K562 (cell line): Measurements from ENCODE around the gene ZNRF2. TPM values are rescaled to one million over a fixed set of nuclear protein-coding genes. Genes with fewer than 3 reads are reported as not detected.

Experiments
- ATAC-seq: fragments of 200-7000 bp; cut with Tn5 transposase; 3 replicates; pipeline ENCODE4 v1.9.1; 2020; ENCODE audit warnings: moderate library complexity
- BruUV-seq: library from RNA; stranded (reverse); fragments of 400-500 nt; replicated peaks from 2 replicates; lab custom pipeline; 2021; lab: Mats Ljungman, UMichigan
- CTCF ChIA-PET: fragments of 300-600 bp; formaldehyde crosslinking; extraction: SDS; loops from one replicate; lab custom pipeline; 2021; ENCODE audit warnings: low intra/inter-chr PET ratio; lab: Yijun Ruan, JAX
- POLR2A ChIA-PET: fragments of 300-600, 350-650 bp; sonication (Branson Sonifier 250); formaldehyde crosslinking; extraction: SDS; loops from one replicate; lab custom pipeline; 2021; ENCODE audit warnings: antibody characterized with exemption, inconsistent platforms; lab: Yijun Ruan, JAX
- DNase-seq, 4 experiments: peaks; one replicate each; pipeline versions ENCODE4 v3.0.0 to v3.0.0-alpha.2; 2011 to 2018; ENCODE audit warnings: low spot score in 3 of 4, mixed read lengths in 3 of 4; ENCODE audit errors: extremely low read depth in 1 of 4
- FAIRE-seq: peaks from 2 replicates; lab custom pipeline; 2011; peaks lifted over from hg19 to GRCh38; lab: Jason Lieb, UNC
- H2AFZ ChIP-seq: 2 replicates; pipeline ENCODE4 v1.6.0; 2011; ENCODE audit warnings: low read depth, low read length, control low read depth, inconsistent platforms
- H3K27ac ChIP-seq: fragments of 200-600 bp; 3 replicates; pipeline ENCODE4 v1.8.0; 2011; ENCODE audit warnings: low read depth, mild to moderate bottlenecking, control low read depth, inconsistent platforms, low read length, moderate library complexity, mixed read lengths; ENCODE audit errors: extremely low read depth
- H3K27me3 ChIP-seq, 2 experiments: fragments of 300-600 bp in 1 of 2; 2 replicates in 1 of 2; 3 replicates in 1 of 2; pipeline versions ENCODE4 v1.6.0 to v1.8.0; 2011; ENCODE audit warnings: inconsistent platforms in 2 of 2, low read length in 2 of 2, mild to moderate bottlenecking in 1 of 2, mixed read lengths in 1 of 2, moderate library complexity in 1 of 2; ENCODE audit not compliant: control insufficient read depth in 2 of 2, insufficient read depth in 2 of 2
- H3K36me3 ChIP-seq: fragments of 300-600 bp; 3 replicates; pipeline ENCODE4 v1.8.0; 2011; ENCODE audit warnings: mild to moderate bottlenecking, low read length, inconsistent platforms; ENCODE audit not compliant: control insufficient read depth, insufficient read depth
- H3K4me1 ChIP-seq, 2 experiments: fragments of 200-600 bp in 1 of 2; replicated peaks in 1 of 2; 2 replicates in 1 of 2; 3 replicates in 1 of 2; pipeline versions ENCODE4 v1.5.1 to v1.8.0; 2011; ENCODE audit warnings: inconsistent platforms in 2 of 2, low read length in 2 of 2, mild to moderate bottlenecking in 1 of 2, mixed read lengths in 1 of 2, moderate library complexity in 1 of 2; ENCODE audit not compliant: control insufficient read depth in 2 of 2, insufficient read depth in 2 of 2
- H3K4me2 ChIP-seq: 2 replicates; pipeline ENCODE4 v1.6.1; 2011; ENCODE audit warnings: low read length, control low read depth, inconsistent platforms, mixed read lengths; ENCODE audit not compliant: insufficient read depth
- H3K4me3 ChIP-seq: fragments of 200-600 bp; sonication (generic), shearing (Covaris generic); 2 replicates; pipeline ENCODE4 v1.5.1; 2016; ENCODE audit warnings: control low read depth, inconsistent platforms
- H3K79me2 ChIP-seq: fragments of 200-600 bp; 3 replicates; pipeline ENCODE4 v1.8.0; 2011; ENCODE audit warnings: low read length, inconsistent platforms; ENCODE audit not compliant: control insufficient read depth, insufficient read depth
- H3K9ac ChIP-seq, 2 experiments: 2 replicates each; pipeline versions ENCODE4 v1.6.0 to v1.6.1; 2011; ENCODE audit warnings: low read depth in 2 of 2, low read length in 2 of 2, control low read depth in 1 of 2, inconsistent platforms in 1 of 2, mild to moderate bottlenecking in 1 of 2, mixed read lengths in 1 of 2; ENCODE audit not compliant: insufficient read depth in 1 of 2
- H3K9me1 ChIP-seq: one replicate; pipeline ENCODE4 v1.6.0; 2011; ENCODE audit warnings: inconsistent platforms, mild to moderate bottlenecking, low read length, moderate library complexity; ENCODE audit not compliant: control insufficient read depth, insufficient read depth
- H3K9me3 ChIP-seq: replicated peaks from 2 replicates; pipeline ENCODE4 v1.5.1; 2011; ENCODE audit warnings: low read depth, low read length, inconsistent platforms; ENCODE audit not compliant: control insufficient read depth, insufficient read depth
- H4K20me1 ChIP-seq: replicated peaks from 2 replicates; pipeline ENCODE4 v1.6.1; 2011; ENCODE audit warnings: low read length, inconsistent platforms, mixed read lengths; ENCODE audit not compliant: control insufficient read depth, insufficient read depth
- ARID2 ChIP-seq: fragments of 450-650 bp; IDR thresholded peaks from 2 replicates; pipeline ENCODE4 v1.6.1; 2017; ENCODE audit warnings: antibody characterized with exemption, mild to moderate bottlenecking
- BCOR ChIP-seq: fragments of 450-650 bp; IDR thresholded peaks from 2 replicates; pipeline ENCODE4 v1.6.1; 2016
- CCNT2 ChIP-seq: IDR thresholded peaks from 2 replicates; pipeline ENCODE4 v1.6.1; 2011; ENCODE audit warnings: borderline replicate concordance, low read depth, mild to moderate bottlenecking, moderate library complexity, mixed read lengths, low read length; ENCODE audit not compliant: insufficient read length; ENCODE audit errors: extremely low read depth
- FOXP4 ChIP-seq: sonication (generic); formaldehyde crosslinking; IDR thresholded peaks from 2 replicates; pipeline ENCODE4 v1.8.0; 2022; ENCODE audit warnings: mild to moderate bottlenecking, missing genetic modification reagents, borderline replicate concordance
- HMGXB4 ChIP-seq: sonication (generic); formaldehyde crosslinking; IDR thresholded peaks from 2 replicates; pipeline ENCODE4 v1.8.1; 2023; ENCODE audit warnings: mild to moderate bottlenecking, missing genetic modification reagents
- MXD1 ChIP-seq: fragments of 250-450 bp; sonication (Bioruptor Pico); IDR thresholded peaks from 2 replicates; pipeline ENCODE4 v1.8.0; 2021; ENCODE audit warnings: borderline replicate concordance, mild to moderate bottlenecking, moderate library complexity; ENCODE audit not compliant: poor library complexity, severe bottlenecking
- NR1H2 ChIP-seq: sonication (generic); formaldehyde crosslinking; IDR thresholded peaks from 2 replicates; pipeline ENCODE4 v1.4.0; 2020; ENCODE audit warnings: mild to moderate bottlenecking, missing genetic modification reagents
- SLC30A9 ChIP-seq: fragments of 250-450 bp; sonication (Bioruptor Pico); IDR thresholded peaks from 2 replicates; pipeline ENCODE4 v1.8.0; 2022; ENCODE audit warnings: mild to moderate bottlenecking, moderate library complexity
- ZNF668 ChIP-seq: fragments of 250-450 bp; sonication (Bioruptor Pico); IDR thresholded peaks from 2 replicates; pipeline ENCODE4 v1.8.0; 2022; ENCODE audit warnings: mild to moderate bottlenecking, inconsistent platforms
- WGBS: fragments of 100-300 bp; shearing (Covaris generic); methylation state at CpG from one replicate; pipeline ENCODE4 v1.1.6; 2016; ENCODE audit warnings: low coverage, mixed read lengths; ENCODE audit not compliant: insufficient coverage; ENCODE audit errors: missing lambda C conversion rate; 5-methylcytosine and 5-hydroxymethylcytosine counted together
- in situ Hi-C: fragments of 300-500 bp; cut with MboI; formaldehyde crosslinking; loops from 4 replicates; pipeline ENCODE4 v1.15.0; 2018; ENCODE audit warnings: inconsistent platforms, mixed read lengths
- intact Hi-C: fragments of 100-400 bp; cut with micrococcal nuclease; formaldehyde crosslinking; loops from 2 replicates; pipeline ENCODE4 v1.14.2; 2022
- polyA plus RNA-seq, 8 experiments: library from polyadenylated mRNA; depleted of rRNA in 4 of 8; stranded (reverse) in 5 of 8; unstranded in 3 of 8; fragments of >200 nt; fragmentation: Nextera tagmentation in 2 of 8; fragmentation: Illumina TruSeq in 1 of 8; extraction: Ambion mirVana in 2 of 8; extraction: Trizol in 1 of 8; gene quantifications; 2 replicates each; pipeline versions ENCODE4 v1.2.1 to v1.2.3, GENCODE V29; 2011 to 2014; ENCODE audit warnings: inconsistent platforms in 1 of 8, missing spikeins in 1 of 8
- total RNA-seq, 7 experiments: library from RNA; depleted of rRNA in 6 of 7; stranded (reverse); fragments of >200 nt in 6 of 7; fragmentation: Illumina TruSeq in 2 of 7; extraction: Trizol in 2 of 7; gene quantifications; 2 replicates each; pipeline versions ENCODE4 v1.2.1 to v1.2.3, GENCODE V29; 2011 to 2021; ENCODE audit warnings: low replicate concordance in 1 of 7

ZNRF2 gene
- total and polyA plus RNA-seq, 9 of the 15 experiments (the other 6 are each of a cell fraction or from before 2014, with no cell fraction given) = 1.1 to 13.9 (median 5.5) TPM

GRCh38 chr7:30279653-30279904 is 4.8 kb upstream of the ZNRF2 start:
- H3K4me3 ChIP-seq = no peak overlapping the region
- ChIA-PET CTCF (no interaction called here), POLR2A (interaction anchor here (0.8 kb wide), 1 partner anchor 11 kb away, joined by 3 read pairs; no protein-coding TSS in a partner anchor)
- no peak overlapping the region for H3K9ac ChIP-seq
- no peak for FAIRE-seq
- DNase-seq = no peak
- H3K79me2 ChIP-seq = no peaks in the 10 kb centered on the region
- 0 out of 2 replicates have a peak overlapping the region, but pooled peaks have one; percentile 27 for H2AFZ ChIP-seq
- 25% methylated on average over 2 of the region's 2 CpGs for WGBS
- H3K9me1 ChIP-seq = no peaks in the 10 kb centered on the region
- peaks cover 0 to 6% of the 10 kb centered on the region in 2 experiments; a peak in 3 of 5 replicates for H3K4me1 ChIP-seq
- H3K4me2 ChIP-seq = no peak overlapping the region
- H3K9me3 ChIP-seq = no peaks in the 10 kb centered on the region
- H3K27ac ChIP-seq = no peak overlapping the region
- ATAC-seq = no peak
- no peaks in the 10 kb centered on the region for H3K27me3 ChIP-seq
- in situ Hi-C loops = loop anchor here (5.0 kb wide), 1 partner anchor 133 kb away; no protein-coding TSS in a partner anchor
- no peaks in the 10 kb centered on the region for H4K20me1 ChIP-seq
- no TSS peak for BruUV-seq
- H3K36me3 ChIP-seq = no peaks in the 10 kb centered on the region
- no peak for TF ChIP-seq MXD1 (CRISPR knock-in tag)
- TF ChIP-seq NR1H2 = no peak
- no peak for TF ChIP-seq ZNF668 (CRISPR knock-in tag)
- TF ChIP-seq BCOR = no peak
- TF ChIP-seq ARID2 = no peak
- TF ChIP-seq SLC30A9 = no peak
- no peak for TF ChIP-seq HMGXB4
- TF ChIP-seq FOXP4 (CRISPR knock-in tag) = no peak
- no peak for TF ChIP-seq CCNT2
- intact Hi-C loops = loop anchor here (10.0 kb wide), 1 partner anchor 455 kb away; no protein-coding TSS in a partner anchor
